ENCODE results near the gene CA10. TPM values are rescaled to one million over a fixed set of nuclear protein-coding genes. Genes with fewer than 3 reads are reported as not detected.

The CA10 gene
- total and polyA plus RNA-seq, 8 donors, result 0.09 to 2.0 (median 0.27) TPM; not detected in 4

DNA sequence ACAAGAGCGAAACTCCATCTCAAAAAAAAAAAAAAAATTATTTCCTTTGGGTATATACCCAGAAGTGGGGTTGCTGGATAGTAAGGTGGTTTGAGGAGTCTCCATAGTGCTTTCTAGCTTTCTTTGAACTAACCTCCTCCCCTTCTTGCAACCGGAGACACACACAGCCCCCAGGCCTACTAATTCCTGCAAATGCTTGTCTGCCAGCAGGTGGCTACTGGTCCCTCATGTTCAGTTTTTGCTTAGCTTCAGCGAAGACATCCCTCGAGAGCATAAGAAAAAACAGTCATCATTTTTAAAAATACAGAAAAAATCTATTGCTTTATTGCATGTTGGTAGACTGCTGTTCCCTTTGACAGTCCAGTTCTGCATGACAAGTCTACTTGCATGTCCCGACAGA is 459.2 kb downstream of the CA10 start:
- ATAC-seq (no peak), DNase-seq (no peak), FAIRE-seq (no peak)
- Histone ChIP-seq H3K36me3 (no peaks in the 10 kb centered on the region), H3K4me3 (no peak overlapping the region), H3K27ac (no peak overlapping the region), H3K9me3 (no peaks in the 10 kb centered on the region), H3K27me3 (no peaks in the 10 kb centered on the region), H3K4me1 (peaks cover 0 to 8% (median 8%) of the 10 kb centered on the region in 3 donors)
- 83 to 87% methylated on average over 5 of the region's 5 CpGs for WGBS, 2 donors
- intact Hi-C loops (cut with DNase I), result no loop called here
- TF ChIP-seq, protein P1, sequence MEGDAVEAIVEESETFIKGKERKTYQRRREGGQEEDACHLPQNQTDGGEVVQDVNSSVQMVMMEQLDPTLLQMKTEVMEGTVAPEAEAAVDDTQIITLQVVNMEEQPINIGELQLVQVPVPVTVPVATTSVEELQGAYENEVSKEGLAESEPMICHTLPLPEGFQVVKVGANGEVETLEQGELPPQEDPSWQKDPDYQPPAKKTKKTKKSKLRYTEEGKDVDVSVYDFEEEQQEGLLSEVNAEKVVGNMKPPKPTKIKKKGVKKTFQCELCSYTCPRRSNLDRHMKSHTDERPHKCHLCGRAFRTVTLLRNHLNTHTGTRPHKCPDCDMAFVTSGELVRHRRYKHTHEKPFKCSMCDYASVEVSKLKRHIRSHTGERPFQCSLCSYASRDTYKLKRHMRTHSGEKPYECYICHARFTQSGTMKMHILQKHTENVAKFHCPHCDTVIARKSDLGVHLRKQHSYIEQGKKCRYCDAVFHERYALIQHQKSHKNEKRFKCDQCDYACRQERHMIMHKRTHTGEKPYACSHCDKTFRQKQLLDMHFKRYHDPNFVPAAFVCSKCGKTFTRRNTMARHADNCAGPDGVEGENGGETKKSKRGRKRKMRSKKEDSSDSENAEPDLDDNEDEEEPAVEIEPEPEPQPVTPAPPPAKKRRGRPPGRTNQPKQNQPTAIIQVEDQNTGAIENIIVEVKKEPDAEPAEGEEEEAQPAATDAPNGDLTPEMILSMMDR (IDR thresholded peaks at IDR 0.05), result no peak

DNA sequence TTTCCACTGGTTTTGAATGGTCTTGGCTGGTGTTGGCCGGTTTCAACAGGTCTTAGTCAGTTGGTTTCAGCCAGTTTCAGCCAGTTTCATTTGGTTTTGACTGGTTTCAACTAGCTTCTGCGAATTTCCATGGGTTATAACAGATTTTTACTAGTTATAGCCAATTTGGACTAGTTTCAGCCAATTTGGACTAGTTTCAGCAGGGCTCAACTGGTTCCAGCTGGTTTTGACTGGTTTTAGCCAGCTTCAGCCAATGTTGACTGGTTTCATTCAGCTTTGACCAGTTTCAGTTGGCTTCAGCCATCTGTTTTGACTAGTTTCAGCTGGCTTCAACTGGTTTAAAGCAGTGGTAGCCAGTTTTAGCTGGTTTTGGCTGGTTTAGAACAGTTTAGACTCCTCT is 465.6 kb downstream of the CA10 start:
- 40 to 60% methylated on average over 2 of the region's 2 CpGs for WGBS, 2 donors
- Histone ChIP-seq H3K36me3 (no peaks in the 10 kb centered on the region), H3K4me3 (no peak overlapping the region), H3K27ac (no peak overlapping the region), H3K4me1 (no peaks in the 10 kb centered on the region), H3K27me3 (no peaks in the 10 kb centered on the region), H3K9me3 (no peaks in the 10 kb centered on the region)
- FAIRE-seq, result no peak
- TF ChIP-seq, protein P1 (IDR thresholded peaks at IDR 0.05), result no peak
- DNase-seq, result no peak
- no peak for ATAC-seq
- intact Hi-C loops (cut with DNase I), result no loop called here

DNA sequence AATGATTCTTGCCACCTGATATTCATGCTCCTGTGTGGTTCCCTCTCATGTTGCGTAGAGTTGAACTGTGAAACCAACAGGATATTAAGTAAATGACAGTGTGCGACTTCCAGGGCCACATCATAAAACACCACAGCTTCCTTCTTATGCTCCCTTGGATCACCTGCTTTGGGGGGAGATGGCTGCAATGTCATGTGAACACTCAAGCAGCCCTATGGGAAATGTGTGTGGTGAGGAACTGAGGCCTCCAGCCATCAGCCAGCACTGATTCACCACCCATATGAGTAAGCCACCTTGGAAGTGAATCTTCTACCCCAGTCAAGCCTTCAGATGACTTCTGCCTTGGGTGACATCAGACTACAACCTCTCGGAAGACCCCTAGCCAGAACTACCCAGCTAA is 470.6 kb downstream of the CA10 start:
- Histone ChIP-seq H3K9me3 (no peaks in the 10 kb centered on the region), H3K4me3 (no peak overlapping the region), H3K27me3 (no peaks in the 10 kb centered on the region), H3K4me1 (no peaks in the 10 kb centered on the region), H3K27ac (no peak overlapping the region), H3K36me3 (no peaks in the 10 kb centered on the region)
- DNase-seq (no peak), FAIRE-seq (no peak), ATAC-seq (no peak)
- TF ChIP-seq, protein P1 (IDR thresholded peaks at IDR 0.05), result no peak
- 84 to 90% methylated on average over 3 of the region's 3 CpGs for WGBS, 2 donors
- intact Hi-C loops (cut with DNase I), result no loop called here

DNA sequence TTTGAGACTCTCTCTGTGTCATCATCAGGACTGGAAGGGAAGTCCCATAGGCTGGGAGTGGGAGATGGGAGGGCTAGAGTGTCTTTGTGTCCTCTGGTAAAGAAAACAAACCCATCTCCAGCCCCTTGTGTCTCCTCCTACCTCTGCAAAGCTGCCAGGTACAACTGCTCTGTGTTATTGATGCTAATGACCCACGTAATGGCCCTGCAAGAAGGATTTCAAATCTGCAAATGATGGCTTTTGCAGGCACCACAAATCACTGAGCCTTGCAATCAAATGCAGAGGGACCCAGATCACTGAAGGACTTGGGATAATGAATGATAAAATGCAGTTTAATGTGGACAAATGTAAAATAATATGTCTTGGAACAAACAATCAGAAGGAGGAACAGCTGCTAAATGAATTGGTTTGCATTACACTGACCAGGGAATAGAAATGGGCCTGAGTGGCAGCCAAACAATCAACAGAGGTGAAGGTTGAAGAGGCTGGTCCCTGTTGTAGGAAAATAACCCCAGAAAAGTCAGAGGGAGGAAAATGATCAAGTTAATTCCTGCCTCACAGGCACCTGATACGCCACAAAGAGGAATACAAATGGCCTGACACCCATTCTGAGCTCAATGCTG is 473.1 kb downstream of the CA10 start:
- ATAC-seq (no peak), DNase-seq (no peak), FAIRE-seq (no peak)
- WGBS, 2 donors, result 78 to 79% methylated on average over 2 of the region's 2 CpGs
- H3K36me3 ChIP-seq, result no peaks in the 10 kb centered on the region
- H3K4me3 ChIP-seq, result no peak overlapping the region
- TF ChIP-seq, protein P1 (IDR thresholded peaks at IDR 0.05), result no peak
- intact Hi-C loops (cut with DNase I), result no loop called here
- no peaks in the 10 kb centered on the region for H3K9me3 ChIP-seq
- no peaks in the 10 kb centered on the region for H3K4me1 ChIP-seq
- no peak overlapping the region for H3K27ac ChIP-seq
- H3K27me3 ChIP-seq, result no peaks in the 10 kb centered on the region

DNA sequence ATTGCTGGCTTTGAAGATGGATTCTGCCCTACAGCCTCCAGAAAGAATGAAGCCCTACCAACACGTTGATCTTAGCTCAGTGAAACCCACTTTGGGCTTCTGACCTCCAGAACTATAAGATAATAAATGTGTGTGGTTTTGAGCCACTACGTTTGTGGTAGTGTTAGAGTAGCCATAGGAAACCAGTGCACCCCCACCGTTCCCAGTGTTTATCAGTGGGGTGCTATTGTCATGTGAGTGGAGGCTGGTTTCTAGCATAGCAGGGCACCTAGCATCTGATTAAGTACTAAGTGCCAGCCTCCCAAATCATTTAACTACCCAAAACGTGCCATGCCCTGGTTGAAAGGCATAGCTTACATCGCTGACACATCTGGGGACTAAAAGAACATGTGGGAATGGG is 474.3 kb downstream of the CA10 start:
- ATAC-seq (no peak), FAIRE-seq (no peak), DNase-seq (no peak)
- Histone ChIP-seq H3K27me3 (no peaks in the 10 kb centered on the region), H3K27ac (no peak overlapping the region), H3K4me3 (no peak overlapping the region), H3K9me3 (no peaks in the 10 kb centered on the region), H3K36me3 (no peaks in the 10 kb centered on the region), H3K4me1 (no peaks in the 10 kb centered on the region)
- 51 to 52% methylated on average over 5 of the region's 5 CpGs for WGBS, 2 donors
- TF ChIP-seq, protein P1 (IDR thresholded peaks at IDR 0.05), result no peak
- intact Hi-C loops (cut with DNase I), result no loop called here
